GM19455 (cell line): ENCODE data around the gene SH3BGRL.

Source experiments
- ATAC-seq: cut with Tn5 transposase; IDR thresholded peaks from one replicate; pipeline ENCODE4 v1.9.1; 2021; ENCODE audit not compliant: unreplicated experiment

The SH3BGRL gene

GRCh38 chrX:81201671-81202455, at the start of gene SH3BGRL, which contains the start of gene HMGN5:
TSS of gene SH3BGRL (plus strand) at chrX:81202102. CDS start at chrX:81202201, 99 bp downstream.
TSS of gene HMGN5 (minus strand) at chrX:81201913. CDS start at chrX:81121549, 80,364 bp downstream.
- ATAC-seq: peak; percentile 98

GRCh38 chrX:81168391-81168790, 33.5 kb upstream of the SH3BGRL start:
- ATAC-seq: no peak

GRCh38 chrX:81174286-81174685, 27.6 kb upstream of the SH3BGRL start:
- ATAC-seq: no peak

- ATAC-seq: no peak
These were observed 6.6 kb upstream of the SH3BGRL start for GRCh38 chrX:81195259-81195658.

GRCh38 chrX:81195712-81196111, 6.2 kb upstream of the SH3BGRL start:
- ATAC-seq: peak; percentile 90

- no peak for ATAC-seq
These were observed 831 bp upstream of the SH3BGRL start for GRCh38 chrX:81201071-81201470.

- ATAC-seq: no peak
These were observed 536 bp downstream of the SH3BGRL start for GRCh38 chrX:81202456-81202819.

- ATAC-seq: no peak
These were observed 1.0 kb downstream of the SH3BGRL start for GRCh38 chrX:81202943-81203342.

GRCh38 chrX:81205551-81205950, 3.6 kb downstream of the SH3BGRL start:
- no peak for ATAC-seq

- ATAC-seq: no peak
These were observed 4.6 kb downstream of the SH3BGRL start for GRCh38 chrX:81206476-81206875.

GRCh38 chrX:81208916-81209315, 7.0 kb downstream of the SH3BGRL start:
- ATAC-seq: no peak

- no peak for ATAC-seq
These were observed 13.8 kb downstream of the SH3BGRL start for GRCh38 chrX:81215685-81216084.

GRCh38 chrX:81229229-81229628, 27.3 kb downstream of the SH3BGRL start:
- ATAC-seq: no peak

- ATAC-seq: no peak
These were observed 28.0 kb downstream of the SH3BGRL start for GRCh38 chrX:81229901-81230300.

GRCh38 chrX:81231476-81231875, 29.6 kb downstream of the SH3BGRL start:
- ATAC-seq: no peak

GRCh38 chrX:81232218-81232617, 30.3 kb downstream of the SH3BGRL start:
- ATAC-seq: no peak

GRCh38 chrX:81237516-81237915, 35.6 kb downstream of the SH3BGRL start:
- ATAC-seq: no peak

- no peak for ATAC-seq
These were observed 36.3 kb downstream of the SH3BGRL start for GRCh38 chrX:81238166-81238565.

- no peak for ATAC-seq
These were observed 38.9 kb downstream of the SH3BGRL start for GRCh38 chrX:81240701-81241331.

- ATAC-seq: no peak
These were observed 39.9 kb downstream of the SH3BGRL start for GRCh38 chrX:81241753-81242152.

- no peak for ATAC-seq
These were observed 54.0 kb downstream of the SH3BGRL start for GRCh38 chrX:81255876-81256275.

GRCh38 chrX:81257817-81258216, 55.9 kb downstream of the SH3BGRL start:
- ATAC-seq: no peak
